Measurements from ENCODE around the gene NMNAT2.
"Not testable (repeated sequence)": the region's sequence is repeated elsewhere in the genome, so short reads cannot be mapped to it uniquely, and the experiment has no call there.

The NMNAT2 gene

DNA sequence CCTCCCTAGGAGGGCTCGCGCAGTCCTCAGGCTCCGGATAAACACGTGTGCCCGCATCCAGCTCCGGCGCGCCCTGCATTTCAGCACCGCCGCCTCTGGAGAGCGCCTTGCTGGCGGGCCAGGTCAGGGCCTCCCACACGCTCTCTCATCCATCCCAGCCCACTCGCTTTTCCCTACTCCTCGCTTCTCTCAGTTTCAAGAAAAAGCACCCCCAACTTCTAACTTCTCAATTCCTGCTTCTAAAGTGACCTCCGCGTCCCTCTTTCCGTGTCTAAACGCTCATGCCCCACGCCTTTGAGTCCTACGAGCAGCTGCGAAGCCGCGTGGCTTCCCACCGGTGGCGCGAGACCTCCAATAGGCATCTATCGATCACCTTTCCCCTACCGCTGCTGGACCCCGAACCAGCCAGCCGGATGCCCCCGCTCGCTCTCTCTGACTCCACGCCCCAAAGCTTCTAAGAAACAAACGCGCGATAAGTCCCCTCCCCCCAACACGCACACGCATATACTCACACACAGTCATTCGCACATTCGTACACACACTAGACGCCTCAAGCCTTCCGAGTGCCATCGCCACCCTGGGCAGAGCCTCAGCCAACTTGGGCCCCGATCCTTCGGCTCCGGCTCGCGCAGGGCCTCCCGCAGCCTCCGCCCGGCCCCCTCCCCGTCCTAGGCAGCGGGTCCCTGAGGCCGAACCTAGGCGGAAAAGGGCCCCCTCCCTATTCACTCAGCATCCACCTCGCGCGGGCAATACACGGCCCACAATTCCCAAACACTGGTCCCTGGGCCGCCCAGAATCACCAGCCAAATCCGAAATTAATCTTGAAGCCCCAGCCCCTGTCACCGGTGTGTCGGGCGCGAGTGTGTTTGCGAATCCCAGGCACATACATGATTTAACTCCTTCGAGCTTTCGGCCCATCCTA lies 1.1 kb downstream of the NMNAT2 start:
- no peak for DNase-seq

DNA sequence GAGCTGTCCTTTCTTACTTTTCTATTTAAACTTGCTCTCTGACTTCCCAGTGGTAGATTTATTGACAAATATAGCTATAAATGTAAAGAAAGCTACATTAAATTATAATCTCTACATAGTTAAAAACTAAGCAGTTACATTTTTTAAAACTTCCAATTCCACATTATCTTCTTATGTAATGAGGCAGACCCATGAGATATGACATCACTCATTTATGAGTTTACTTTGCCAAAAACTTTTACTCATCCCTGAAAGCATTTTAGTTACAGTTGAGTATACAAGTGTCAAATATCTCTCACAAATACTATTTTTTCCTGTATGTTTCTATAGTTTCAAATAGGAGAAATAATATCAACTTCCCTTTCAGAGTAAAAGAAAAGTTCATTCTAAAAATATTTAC lies 3.8 kb downstream of the NMNAT2 start:
- DNase-seq, result no peak

DNA sequence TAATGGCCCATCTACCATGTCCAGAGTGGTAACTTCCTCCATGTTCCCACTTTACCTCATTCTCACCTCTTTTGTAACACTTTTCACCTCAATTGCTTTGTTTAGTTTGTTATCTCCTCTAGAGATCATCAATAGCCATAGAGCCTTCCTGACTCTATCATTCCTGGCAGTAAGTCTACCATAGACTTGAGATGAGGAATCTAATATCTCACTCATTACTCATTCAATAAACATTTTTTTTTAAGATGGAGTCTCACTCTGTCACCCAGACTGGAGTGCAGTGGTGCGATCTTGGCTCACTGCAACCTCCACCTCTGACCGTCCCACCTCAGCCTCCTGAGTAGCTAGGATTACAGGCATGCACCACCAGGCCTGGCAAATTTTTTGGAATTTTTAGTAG lies 7.1 kb downstream of the NMNAT2 start:
- no peak for DNase-seq

DNA sequence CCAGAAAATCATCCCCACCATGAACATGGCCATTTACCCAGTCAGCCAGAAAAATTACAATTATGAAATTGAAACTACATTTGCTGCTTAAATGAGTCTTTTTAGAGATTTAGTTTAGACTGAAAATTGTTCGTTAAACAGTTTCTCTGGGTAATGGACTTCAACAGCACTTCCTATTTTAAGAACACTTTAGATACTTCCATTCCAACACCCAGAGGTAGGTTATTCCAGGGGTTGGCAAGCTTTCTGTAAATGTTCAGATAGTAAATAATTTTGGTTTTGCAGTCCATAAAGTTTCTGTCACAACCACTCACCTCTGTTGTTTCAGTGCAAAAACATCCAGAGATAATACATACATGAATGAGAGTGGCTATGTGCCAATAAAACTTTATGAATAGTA lies 10.2 kb downstream of the NMNAT2 start:
- DNase-seq, result no peak

DNA sequence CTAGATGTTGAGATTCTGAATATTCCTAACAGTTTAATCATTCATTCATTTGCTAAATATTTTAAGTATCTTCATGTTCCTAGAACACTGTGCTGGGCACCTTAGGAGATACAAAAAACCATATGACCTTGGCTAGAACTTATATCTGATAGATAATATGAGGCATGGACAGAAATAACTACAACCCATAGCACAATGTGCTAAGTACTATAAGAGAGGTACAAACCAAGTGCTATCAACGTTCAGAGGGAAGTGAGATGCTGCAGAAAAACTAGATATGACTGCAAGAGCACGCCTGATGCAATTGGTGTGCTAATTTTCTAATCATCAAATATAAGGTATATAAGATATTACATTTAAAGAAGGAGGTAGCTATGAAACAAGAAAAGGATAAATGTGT lies 10.7 kb downstream of the NMNAT2 start:
- no peak for DNase-seq

DNA sequence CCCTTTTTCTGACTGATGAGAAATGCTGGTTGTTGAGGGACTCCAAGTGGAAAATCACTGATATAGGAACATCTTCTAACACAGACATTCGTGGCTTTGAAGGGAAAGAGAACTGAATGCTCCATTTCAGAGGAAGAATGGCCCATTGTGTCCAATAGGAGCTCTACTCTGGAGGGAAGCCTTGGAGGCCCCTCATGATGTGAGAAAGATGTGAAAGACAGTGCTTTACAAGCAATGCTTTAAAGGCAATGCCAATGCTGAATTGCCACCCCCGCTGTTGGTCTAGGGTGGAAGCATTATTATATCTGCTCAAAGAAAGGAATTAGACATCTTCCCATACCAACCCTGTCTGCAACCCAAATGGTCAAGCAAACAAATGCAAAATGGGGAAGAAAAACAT lies 13.7 kb downstream of the NMNAT2 start:
- DNase-seq, result no peak

DNA sequence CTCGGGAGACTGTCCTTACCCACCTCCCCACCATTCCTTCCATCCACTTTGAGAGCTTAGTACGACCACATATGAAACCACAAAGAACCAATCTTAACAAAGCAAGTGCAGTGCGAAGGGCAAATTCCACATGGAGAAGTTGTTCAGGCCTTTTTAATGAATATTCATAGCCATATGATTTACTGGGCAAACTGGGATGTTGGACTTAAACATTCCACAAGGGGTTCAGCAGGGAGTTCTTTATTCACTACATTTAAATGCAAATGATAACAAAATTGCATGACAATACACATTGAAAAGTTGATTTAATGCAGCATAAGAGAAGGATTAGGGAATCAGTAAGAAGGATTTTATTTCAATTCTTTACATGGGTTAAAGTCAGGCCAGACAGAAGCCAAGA lies 14.7 kb downstream of the NMNAT2 start:
- no peak for DNase-seq

DNA sequence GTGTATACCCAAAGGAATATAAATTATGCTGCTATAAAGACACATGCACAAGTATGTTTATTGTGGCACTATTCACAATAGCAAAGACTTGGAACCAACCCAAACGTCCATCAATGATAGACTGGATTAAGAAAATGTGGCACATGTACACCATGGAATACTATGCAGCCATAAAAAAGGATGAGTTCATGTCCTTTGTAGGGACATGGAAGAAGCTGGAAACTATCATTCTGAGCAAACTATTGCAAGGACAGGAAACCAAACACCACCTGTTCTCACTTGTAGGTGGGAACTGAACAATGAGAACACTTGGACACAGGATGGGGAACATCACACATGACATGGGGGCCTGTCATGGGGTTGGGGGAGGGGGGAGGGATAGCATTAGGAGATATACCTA lies 16.6 kb downstream of the NMNAT2 start:
- DNase-seq, result not testable (repeated sequence)

DNA sequence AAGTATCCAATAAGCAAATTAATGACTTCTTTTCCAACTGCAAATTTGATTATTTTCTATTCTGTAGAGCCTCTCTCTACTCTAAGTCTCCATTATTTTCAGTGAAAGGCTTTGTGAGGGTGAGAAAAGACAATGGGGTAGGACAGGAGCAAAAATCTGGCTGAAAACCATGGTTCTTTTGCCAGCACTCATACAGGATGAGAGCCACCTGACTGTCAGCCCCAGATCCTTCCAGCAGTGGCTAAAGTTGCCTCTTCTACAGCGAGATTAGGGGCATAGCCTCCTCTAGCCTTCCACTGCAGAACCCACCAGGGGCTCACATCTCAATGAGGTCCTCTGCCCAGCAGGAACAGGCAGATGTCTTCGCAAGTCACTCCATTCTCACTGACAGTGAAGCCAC lies 23.7 kb downstream of the NMNAT2 start:
- DNase-seq, result no peak

DNA sequence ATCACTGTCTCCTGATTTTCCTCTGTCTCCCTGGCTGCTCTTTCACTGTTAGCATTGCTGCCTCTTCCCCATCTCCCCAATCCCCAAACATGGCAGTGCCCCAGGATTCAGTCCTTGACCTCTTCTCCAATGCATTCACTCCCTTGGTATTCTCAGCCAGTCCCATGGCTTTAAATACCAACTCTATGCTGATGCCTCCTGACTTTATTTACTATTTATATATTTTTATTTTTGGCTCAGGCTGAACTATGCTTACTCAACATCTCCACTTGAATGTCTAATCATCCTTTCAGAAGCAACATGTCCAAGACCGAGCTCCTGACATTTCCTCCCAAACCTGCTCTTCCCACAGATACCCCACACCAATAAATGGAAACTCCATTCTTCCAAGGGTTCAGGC lies 26.3 kb downstream of the NMNAT2 start:
- DNase-seq, result no peak

DNA sequence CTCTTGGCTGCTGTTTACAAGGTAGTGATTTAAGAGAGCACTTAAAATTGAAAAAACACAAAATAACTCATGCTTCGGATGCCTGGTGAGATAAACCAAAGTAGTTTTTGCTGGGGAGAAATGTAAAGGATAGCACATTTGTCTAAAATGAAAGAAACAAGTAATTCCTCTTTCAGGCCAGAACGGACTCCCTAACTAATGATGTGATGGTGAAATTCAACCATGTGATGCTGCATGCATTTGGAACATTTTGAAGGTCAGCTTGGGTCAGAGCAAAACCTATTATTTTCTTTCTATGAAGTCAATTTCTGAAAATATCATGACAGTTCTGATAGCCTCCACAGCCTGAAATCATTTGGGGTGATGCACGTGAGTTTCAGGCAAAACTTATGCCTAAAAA lies 27.6 kb downstream of the NMNAT2 start:
- no peak for DNase-seq

DNA sequence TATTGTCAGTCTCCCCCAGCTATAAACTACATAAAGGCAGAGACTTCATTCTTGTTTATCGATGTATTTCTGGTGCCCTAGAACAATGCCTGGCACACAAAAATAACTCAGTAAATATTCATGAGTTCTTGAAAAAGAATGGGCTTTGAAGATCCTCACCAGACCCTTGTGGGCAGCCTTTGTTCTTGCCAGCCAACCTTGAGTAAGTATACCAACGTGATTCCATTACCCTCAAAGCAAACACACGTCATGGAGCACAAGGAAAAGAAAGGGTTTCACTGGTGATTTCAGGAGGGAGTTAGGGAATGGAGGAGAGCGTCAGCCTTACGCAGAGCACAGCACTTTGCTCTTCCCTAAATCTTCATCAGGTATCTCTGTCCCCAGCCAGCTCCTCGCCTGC lies 29.4 kb downstream of the NMNAT2 start:
- DNase-seq, result no peak

DNA sequence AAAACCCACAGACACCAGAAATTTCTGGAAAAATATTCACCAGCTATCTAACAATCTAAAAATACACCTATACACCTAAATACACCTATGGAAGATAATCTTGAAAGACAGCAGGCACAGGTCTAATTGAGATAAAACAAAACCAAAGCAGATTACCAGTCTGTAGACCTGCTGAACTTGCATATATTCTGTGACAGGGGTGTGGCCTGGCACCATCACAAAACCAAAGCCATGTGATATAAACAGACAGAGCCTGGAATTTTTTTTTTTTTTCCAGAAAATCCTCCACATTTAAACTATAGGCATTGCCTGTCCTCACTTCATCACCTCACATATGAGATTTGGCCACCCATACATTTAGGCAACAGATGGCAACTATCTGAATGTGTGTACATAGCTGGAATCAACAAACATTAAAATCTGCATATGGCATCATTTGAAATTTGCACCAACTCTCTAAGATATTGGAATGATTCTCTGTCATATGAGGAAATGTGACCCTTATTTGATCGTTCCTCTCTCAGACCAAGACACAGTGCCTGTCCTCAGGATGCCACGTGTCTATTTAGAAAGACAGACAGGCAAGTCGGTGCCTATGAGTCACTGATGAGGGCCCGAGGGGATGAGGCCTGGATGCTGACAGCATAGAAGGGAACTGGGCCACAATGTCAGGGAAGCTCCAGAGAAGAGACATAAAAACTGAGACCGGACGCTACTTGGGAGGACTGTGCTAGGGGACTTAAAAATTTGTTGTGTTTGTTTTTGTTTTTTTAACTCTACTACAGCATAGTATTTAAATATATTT lies 32.6 kb downstream of the NMNAT2 start:
- no peak for DNase-seq

DNA sequence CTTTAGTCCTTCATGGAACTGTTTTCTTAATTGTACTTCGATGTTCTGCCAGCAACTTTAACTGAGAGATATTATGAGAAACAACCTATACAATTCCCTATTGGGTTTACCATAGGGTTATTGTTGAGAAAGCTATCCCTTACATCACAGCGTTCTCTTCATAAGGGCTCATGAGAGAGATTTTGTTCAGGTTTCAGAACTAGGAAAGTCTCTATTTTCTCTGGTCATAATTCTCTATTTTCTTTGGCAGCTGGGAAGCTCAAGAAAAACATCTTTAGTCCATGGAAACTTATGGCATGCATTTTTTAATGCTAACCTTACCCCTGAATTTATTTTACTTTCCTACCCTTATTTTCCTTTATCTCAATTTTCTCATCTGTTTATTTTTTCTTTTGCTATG lies 38.2 kb downstream of the NMNAT2 start:
- DNase-seq, result no peak

DNA sequence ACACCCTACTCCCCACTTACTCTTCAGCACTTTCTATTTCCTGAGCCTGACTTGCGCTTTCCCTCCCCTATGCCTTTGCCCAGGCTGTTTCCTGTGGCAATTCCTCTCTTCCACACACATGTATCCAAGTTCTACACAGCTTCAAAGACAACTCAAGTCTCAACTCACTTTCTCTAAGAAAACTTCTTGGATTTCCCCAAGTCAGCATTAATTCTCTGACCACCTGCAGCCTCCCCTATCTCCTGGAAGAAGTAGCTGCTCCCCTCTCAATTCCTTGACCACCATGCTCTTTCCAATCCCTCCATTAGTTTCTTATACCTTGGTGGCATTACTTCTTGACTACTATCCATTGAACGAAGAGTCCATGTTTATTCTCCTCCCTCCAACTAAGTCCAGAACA lies 42.8 kb downstream of the NMNAT2 start:
- DNase-seq, result no peak

DNA sequence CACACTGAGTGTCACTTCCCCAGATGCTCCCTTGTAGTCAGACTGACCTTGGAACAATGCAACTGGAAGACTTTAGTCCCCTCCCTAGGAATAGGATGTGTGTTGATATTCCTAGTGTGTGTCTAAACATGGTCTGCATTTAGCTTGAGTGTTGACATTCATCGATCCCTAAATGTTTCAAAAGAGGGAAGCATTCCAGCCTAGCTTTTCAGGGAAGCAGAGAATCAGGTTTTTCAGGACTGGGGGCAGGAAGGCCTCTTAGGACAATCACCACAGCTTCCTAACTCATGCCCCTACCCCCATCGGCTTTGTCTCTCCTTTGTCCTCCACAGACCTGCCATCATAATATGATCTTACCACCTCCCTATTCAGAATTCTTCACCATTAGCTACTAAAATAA lies 43.4 kb downstream of the NMNAT2 start:
- no peak for DNase-seq

DNA sequence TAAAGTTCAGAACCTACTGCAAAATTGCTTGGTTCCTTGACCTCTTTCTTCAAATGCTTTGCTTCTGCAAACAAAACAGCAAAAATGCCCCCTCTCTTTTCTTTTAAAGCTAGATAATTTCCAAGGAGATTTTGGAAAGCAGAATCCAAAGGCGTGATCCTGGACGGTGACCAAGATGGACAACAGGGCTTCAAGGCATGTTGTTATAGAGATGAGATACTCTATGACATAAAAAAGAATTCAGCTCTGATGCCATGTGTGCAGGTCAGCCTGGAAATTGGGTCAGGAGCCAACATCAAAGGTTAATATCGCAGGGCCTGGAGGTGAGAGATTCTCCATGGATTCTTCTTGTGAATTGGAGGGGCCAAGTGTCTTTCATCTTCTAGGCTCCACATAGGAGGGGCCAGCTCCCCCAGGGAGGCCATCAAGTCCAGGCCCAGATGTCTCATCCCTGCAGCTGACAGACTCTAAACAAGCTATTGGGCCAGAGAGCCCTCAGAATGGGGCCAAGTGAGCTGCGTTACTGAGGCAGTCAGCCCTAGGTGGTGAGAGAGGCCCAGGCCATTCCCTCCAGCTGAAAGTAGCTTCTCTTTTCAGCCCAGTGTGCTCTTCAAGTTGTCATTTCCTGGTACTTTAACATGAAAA lies 45.5 kb downstream of the NMNAT2 start:
- no peak for DNase-seq

DNA sequence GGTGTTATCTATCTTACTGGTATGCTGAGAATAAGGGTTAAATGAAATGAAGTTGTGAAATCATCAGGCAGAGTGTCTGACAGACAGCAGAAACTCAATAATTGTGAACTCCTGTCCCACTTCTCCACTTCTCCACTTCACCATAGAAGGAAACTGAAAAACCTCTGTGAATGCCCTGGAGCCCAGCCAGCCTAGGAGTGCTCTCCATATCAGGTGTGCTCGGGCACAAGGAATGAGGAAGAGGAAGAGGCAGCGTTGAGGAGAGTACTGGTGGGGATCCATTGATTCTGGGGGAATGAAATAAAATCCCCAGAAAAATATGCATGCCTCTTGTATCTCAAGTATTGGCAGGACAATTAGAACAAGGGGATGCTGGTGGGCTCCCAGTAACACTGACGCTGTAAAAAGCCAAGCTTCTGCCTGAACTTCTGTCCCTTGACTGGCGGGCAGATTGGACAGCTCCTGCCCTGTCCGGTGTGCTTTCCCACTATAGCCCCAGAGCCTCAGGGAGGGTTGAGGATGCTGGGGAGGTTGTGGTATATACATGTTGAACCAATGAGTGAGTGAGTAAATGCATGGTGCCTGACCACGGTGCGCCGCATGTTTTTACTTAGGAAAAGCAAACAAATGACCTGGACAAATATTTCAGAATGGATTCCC lies 47.7 kb downstream of the NMNAT2 start:
- no peak for DNase-seq

DNA sequence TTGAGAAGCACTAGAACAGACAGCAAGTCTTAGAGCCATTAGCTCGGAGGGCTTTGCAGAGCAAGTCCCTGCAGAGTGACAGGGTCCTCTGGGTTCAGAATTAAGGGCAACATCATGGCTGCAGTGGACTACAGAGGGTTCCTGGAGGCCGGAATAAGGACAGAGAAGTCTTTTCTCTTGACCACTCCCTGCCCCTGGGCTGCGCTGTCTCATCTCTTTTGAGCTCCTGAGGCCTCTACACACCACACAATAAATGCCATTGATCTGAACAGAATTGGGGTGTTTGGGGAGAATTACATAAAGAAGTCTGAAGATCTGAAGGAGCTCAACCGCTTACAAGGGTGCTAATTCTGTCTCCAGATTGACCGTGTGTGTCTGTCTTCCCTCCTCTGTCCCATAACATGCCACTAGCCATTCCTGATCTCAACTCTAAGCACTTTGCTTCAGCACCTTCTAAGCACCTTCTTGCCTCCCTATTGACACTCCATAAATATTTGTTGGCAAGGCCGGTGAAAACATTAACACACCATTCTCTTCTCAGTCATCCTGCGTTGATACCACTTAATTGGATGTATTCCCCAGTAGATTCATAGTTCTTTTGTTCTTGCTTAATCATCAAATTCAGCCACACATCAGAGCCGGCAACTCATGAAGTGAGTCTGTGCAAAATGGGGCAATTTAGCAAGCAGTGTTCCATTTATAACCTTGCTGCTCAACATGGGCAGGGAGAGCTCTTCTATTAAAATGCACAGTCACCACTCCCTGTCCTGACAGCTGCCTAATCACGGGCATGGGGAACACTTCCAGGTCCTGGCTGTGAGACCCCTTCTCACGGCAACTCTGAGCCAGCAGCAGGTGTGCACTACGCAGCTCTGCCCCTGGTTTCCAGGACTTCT lies 49.7 kb downstream of the NMNAT2 start:
- DNase-seq, result no peak

DNA sequence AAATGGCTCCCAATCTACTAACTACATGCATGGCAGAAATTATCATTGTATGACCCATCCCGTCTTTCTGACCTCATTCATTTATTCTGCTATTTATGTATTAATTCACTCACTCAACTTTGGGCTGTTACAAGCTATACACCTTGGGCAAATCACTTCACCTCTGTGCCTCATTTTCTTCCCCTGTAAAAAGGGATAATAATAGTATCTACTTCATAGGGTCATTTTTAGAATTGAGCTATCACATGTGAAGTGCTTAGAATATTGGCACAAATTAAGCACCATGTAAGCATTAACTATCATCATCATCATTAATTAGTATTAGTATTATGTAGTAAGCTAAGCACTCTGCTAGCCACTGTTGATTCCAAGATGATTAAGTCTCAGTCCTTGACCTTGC lies 52.1 kb downstream of the NMNAT2 start:
- DNase-seq, result no peak

DNA sequence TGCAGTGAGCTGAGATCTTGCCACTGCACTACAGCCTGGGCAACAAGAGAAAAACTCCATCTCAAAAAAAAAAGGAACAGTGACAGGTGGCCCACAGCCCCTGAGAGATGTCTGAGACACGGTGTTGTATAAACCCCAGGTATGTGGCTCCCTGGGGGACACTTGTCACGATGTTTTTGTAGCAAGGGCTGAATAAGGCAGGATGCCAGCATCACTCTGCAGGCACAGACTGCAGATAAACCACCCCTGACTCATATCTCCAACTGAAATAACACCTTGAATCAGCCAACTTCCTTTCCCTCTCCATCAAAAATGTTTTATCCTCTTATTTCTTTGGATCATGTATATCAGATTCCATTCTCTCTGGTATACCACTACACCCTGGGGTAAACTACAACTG lies 52.5 kb downstream of the NMNAT2 start:
- DNase-seq, result no peak

DNA sequence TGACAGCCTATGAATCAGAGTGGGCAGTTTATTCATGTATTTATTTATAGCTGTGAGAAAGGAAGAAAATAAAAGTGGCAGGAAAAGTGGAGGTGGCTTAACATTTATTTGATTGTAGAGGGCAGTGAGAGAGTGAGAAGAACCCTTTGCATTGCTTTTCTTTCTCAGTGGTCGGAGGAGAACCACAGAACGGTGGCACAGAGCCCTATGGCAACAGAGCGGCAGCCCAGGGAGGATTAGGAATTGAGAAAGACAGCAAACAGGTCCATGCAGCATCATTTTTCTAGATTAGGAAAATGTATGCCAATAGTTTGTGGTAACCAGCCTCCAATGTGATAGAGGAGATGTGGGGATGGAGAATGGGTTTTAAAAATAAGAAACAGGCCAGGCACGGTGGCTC lies 53.1 kb downstream of the NMNAT2 start:
- DNase-seq, result no peak

All from AML-193 (cell line).